A549 treated with GW870086 at 1 μM for 4 hours (cell line): ENCODE data around the gene OR1B1. TPM values are rescaled to one million over a fixed set of nuclear protein-coding genes. Genes with fewer than 3 reads are reported as not detected.

Experiments
- total RNA-seq: library from RNA; stranded (reverse); fragments of 200-300 nt; extraction: Qiagen RNA extraction; gene quantifications from 5 replicates; pipeline ENCODE4 v1.2.3, GENCODE V29; 2022; ENCODE audit warnings: low read depth

The OR1B1 gene
- total RNA-seq, result not detected in 5 replicates

DNA sequence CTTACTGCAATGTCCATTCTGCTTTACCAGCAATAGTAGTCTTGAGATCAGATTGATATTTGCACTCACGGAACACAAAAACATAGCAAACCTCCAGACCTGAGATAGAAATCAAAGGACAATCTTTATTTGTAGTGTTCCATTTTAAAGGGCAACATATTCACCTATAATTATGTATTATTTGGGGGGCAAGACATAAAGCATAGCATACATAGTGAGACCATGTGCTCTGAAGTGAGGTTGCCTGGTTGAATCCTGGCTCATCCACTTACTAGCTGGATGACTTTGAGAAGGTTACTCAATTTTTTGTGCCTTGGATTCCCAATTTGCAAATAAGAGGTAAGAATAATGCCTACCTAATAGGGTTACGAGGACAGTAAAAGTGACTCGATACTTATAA is at the start of gene OR1B1:
TSS of gene OR1B1 (minus strand) at position 101 of the 400 bp plus-strand sequence.

DNA sequence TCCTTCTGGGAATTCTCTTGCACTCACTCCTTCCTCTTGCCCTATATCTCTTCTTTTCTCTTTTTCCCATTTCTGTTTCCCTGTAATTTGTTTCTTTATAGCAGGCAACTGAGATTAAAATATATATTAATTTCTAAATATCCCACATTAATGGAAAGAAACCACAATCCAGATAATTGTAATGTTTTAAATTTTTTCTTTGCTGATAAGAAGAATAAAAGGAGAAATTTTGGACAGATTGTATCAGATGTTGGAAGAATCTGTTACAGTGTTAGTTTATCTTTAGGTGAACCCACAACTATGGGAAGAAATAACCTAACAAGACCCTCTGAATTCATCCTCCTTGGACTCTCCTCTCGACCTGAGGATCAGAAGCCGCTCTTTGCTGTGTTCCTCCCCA is 4.0 kb upstream of the OR1B1 start, which contains the start of gene OR1L1:
TSS of gene OR1L1 (plus strand) at position 301 of the 400 bp plus-strand sequence. CDS start at position 301, 0 bp downstream.

GRCh38 chr9:122614362-122614761 is 43.1 kb downstream of the OR1B1 start, which contains the start of gene OR1Q1:
Gene OR1Q1 (plus strand): TSS chr9:122614738. CDS start chr9:122614738, 0 bp downstream.

DNA sequence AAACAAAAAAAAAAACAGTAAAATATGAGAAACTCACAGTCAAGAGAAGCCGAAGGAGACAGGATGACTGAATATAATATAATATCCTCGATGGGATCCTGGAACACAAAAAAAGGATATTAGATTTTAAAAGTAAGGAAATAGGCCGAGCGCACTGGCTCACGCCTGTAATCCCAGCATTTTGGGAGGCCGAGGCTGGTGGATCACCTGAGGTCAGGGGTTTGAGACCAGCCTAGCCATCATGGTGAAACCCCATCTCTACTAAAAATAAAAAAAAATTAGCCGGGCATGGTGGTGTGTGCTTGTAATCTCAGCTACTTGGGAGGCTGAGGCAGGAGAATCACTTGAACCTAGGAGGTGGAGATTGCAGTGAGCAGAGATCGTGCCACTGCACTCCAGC is 74.1 kb downstream of the OR1B1 start, which contains the start of gene OR1L8:
TSS of gene OR1L8 (minus strand) at position 101 of the 400 bp plus-strand sequence. CDS start 14,907 bp downstream, outside the sequence.

Other genes with a start within 250 kb of the OR1B1 start
- gene OR1J1, start 179.7 kb downstream of the OR1B1 start, total RNA-seq, result not detected in 5 replicates
- not detected in 5 replicates for gene OR1J2, start 146.8 kb downstream of the OR1B1 start, total RNA-seq
- not detected in 5 replicates for gene OR1J4, start 138.5 kb downstream of the OR1B1 start, total RNA-seq
- not detected in 5 replicates for gene OR1N1, start 130.3 kb downstream of the OR1B1 start, total RNA-seq
- not detected in 5 replicates for gene OR1N2, start 104.5 kb downstream of the OR1B1 start, total RNA-seq
- not detected in 5 replicates for gene OR1L8, start 74.2 kb downstream of the OR1B1 start, total RNA-seq
- gene OR1Q1, start 42.9 kb downstream of the OR1B1 start, total RNA-seq, result not detected in 5 replicates
- not detected in 5 replicates for gene OR1L1, start 4.1 kb upstream of the OR1B1 start, total RNA-seq
- not detected in 5 replicates for gene OR1L3, start 17.5 kb upstream of the OR1B1 start, total RNA-seq
- gene OR1L4, start 66.4 kb upstream of the OR1B1 start, total RNA-seq, result not detected in 5 replicates
- not detected in 5 replicates for gene OR1L6, start 84.7 kb upstream of the OR1B1 start, total RNA-seq
- not detected in 5 replicates for gene OR5C1, start 131.3 kb upstream of the OR1B1 start, total RNA-seq
- not detected in 5 replicates for gene OR1K1, start 142.5 kb upstream of the OR1B1 start, total RNA-seq
- 14.4 to 18.6 TPM (median 15.4 TPM) in 5 replicates for gene PDCL, start 171.0 kb upstream of the OR1B1 start, total RNA-seq
- gene RC3H2, start 247.7 kb upstream of the OR1B1 start, total RNA-seq, result 13.4 to 23.9 TPM (median 20.9 TPM) in 5 replicates